Measurements from ENCODE around the gene CASS4.
"Not testable (repeated sequence)": the region's sequence is repeated elsewhere in the genome, so short reads cannot be mapped to it uniquely, and the experiment has no call there.

CASS4 gene

DNA sequence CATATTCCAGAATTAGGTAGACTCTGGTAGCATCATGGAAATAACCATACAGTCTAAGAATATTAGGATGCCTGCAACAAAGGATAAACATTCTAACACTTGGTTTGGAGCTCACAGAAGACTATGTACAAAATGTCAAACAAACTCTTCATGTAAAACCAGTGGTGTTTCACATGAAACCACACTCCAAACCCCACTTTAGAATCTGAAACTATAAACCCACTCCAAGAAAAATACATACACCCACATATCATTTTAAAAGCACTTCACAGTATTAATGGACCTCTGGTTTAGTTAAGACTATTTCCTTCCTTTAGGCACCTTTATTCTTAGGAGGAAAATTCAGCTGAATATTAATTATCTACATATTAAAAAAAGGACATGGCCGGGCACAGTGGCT, 30.6 kb upstream of the CASS4 start:
- Histone ChIP-seq H3K27ac (ENCODE audit: low read depth, low read length) (no peak overlapping the region), H3K27me3 (ENCODE audit: control insufficient read depth in 1 of 2, insufficient read depth in 2 of 2, low read length in 2 of 2) (no peaks in the 10 kb centered on the region), H3K4me3 (ENCODE audit: low read depth in 1 of 2, low read length in 2 of 2) (no peak overlapping the region), H3K9me3 (ENCODE audit: low read length) (no peaks in the 10 kb centered on the region), H3K4me1 (ENCODE audit: insufficient read depth, low read length) (no peaks in the 10 kb centered on the region), H3K36me3 (ENCODE audit: insufficient read depth, low read length) (no peaks in the 10 kb centered on the region), H3K9ac (ENCODE audit: low read length) (no peak overlapping the region)

DNA sequence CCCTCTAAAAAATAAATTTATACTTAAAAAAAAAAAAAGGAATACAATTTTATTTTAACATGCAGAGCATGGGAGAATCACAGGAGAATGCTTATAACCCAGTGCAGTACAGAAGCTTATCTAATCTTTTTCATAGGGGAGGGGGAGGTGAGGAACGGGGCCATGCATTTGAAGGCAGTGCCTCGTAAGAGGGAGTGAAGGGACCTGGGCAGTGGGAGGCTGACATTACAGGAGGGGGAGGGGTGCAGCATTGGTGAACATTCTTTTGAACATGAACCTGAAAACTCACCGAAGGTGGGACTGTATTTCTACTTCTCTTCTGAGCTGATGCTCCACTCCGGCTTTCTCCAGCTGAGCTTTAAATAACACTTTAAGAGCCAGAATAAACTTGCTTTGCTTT, 29.4 kb upstream of the CASS4 start:
- Histone ChIP-seq H3K36me3 (ENCODE audit: insufficient read depth, low read length) (no peaks in the 10 kb centered on the region), H3K4me3 (ENCODE audit: low read depth in 1 of 2, low read length in 2 of 2) (no peak overlapping the region), H3K9me3 (ENCODE audit: low read length) (no peaks in the 10 kb centered on the region), H3K4me1 (ENCODE audit: insufficient read depth, low read length) (no peaks in the 10 kb centered on the region), H3K27ac (ENCODE audit: low read depth, low read length) (no peak overlapping the region), H3K27me3 (ENCODE audit: control insufficient read depth in 1 of 2, insufficient read depth in 2 of 2, low read length in 2 of 2) (no peaks in the 10 kb centered on the region), H3K9ac (ENCODE audit: low read length) (no peak overlapping the region)

DNA sequence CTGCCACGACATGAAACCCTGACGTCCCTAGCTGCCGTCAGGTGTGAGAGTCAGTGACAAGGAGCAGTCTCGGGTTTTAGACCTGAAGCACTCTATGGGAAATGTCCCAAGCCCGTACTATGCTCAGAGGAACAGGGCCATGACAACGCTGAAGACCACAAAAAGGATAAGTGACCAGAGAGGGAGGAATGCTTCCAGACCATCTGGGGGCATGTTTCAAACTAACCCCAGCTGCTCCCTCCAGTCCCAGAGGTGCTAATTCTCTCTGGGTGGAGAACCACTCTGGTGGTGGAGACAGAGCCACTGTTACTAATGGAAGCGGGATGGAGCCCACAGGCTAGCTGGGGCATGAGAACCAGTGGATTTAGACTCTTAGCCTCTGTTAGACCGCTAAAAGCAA, 28.7 kb upstream of the CASS4 start:
- Histone ChIP-seq H3K9ac (ENCODE audit: low read length) (no peak overlapping the region), H3K4me1 (ENCODE audit: insufficient read depth, low read length) (no peaks in the 10 kb centered on the region), H3K27ac (ENCODE audit: low read depth, low read length) (no peak overlapping the region), H3K36me3 (ENCODE audit: insufficient read depth, low read length) (no peaks in the 10 kb centered on the region), H3K27me3 (ENCODE audit: control insufficient read depth in 1 of 2, insufficient read depth in 2 of 2, low read length in 2 of 2) (no peaks in the 10 kb centered on the region), H3K9me3 (ENCODE audit: low read length) (no peaks in the 10 kb centered on the region), H3K4me3 (ENCODE audit: low read depth in 1 of 2, low read length in 2 of 2) (no peak overlapping the region)

DNA sequence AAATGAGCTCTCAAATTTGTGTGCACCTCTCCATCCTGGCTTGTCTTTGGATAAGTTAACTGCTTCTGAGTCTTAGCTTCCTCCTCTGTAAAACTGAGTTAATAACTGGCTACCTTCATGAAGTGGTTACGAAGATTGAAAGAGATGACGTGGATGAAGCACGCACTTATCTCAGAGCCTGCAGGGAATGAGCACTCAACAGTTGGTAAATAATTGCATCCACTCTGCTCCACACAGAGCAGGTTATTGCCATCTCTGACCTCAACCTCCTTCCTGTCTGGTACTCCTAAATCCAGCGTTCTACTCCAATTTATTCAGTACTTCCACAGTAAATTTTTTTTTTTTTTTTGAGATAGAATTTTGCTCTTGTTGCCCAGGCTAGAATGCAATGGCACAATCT, 26.9 kb upstream of the CASS4 start:
- Histone ChIP-seq H3K4me1 (ENCODE audit: insufficient read depth, low read length) (no peaks in the 10 kb centered on the region), H3K27me3 (ENCODE audit: control insufficient read depth in 1 of 2, insufficient read depth in 2 of 2, low read length in 2 of 2) (no peaks in the 10 kb centered on the region), H3K9me3 (ENCODE audit: low read length) (no peaks in the 10 kb centered on the region), H3K36me3 (ENCODE audit: insufficient read depth, low read length) (no peaks in the 10 kb centered on the region), H3K27ac (ENCODE audit: low read depth, low read length) (no peak overlapping the region), H3K4me3 (ENCODE audit: low read depth in 1 of 2, low read length in 2 of 2) (no peak overlapping the region), H3K9ac (ENCODE audit: low read length) (no peak overlapping the region)

DNA sequence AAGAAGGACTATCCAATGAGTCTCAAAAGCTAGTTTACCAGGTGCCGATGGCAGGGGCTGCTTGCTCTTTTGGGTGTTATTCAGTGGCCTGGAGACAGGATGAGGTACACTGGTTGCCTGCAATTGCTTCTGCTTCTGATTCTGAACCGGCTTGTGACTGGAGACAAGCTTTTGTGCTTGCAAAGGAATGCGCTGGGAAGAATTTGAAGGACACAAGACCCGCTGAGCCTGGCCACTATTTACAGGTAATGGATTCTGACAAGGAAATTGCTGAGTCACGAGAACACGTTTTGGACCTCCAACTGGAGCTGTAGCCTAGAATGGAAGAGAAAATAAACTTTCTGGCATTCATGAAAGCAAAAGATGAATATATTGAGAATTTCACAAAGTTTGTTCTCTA, 25.8 kb upstream of the CASS4 start:
- Histone ChIP-seq H3K27me3 (ENCODE audit: control insufficient read depth in 1 of 2, insufficient read depth in 2 of 2, low read length in 2 of 2) (no peaks in the 10 kb centered on the region), H3K4me1 (ENCODE audit: insufficient read depth, low read length) (peaks cover 4% of the 10 kb centered on the region), H3K4me3 (ENCODE audit: low read depth in 1 of 2, low read length in 2 of 2) (no peak overlapping the region), H3K9me3 (ENCODE audit: low read length) (no peaks in the 10 kb centered on the region), H3K27ac (ENCODE audit: low read depth, low read length) (no peak overlapping the region), H3K9ac (ENCODE audit: low read length) (no peak overlapping the region), H3K36me3 (ENCODE audit: insufficient read depth, low read length) (no peaks in the 10 kb centered on the region)

DNA sequence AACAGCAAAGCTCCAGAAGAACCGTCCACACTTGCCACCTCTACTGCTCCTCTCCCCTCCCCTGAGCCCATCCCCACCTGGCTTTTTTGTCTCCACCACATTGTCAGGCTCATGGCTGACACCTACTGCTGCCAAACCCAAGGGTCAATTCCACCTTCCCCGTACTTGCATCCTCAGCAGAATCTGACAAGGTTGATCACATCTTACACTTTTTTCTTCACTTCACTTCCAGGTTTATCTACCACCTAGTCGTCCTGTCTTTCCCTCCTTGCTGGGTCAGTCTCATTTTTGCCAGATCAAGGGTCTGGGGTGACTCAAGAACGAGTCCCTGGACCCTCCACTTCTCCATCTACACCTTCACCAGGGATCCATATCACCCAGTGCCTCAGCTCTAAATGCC, 23.2 kb upstream of the CASS4 start:
- Histone ChIP-seq H3K4me1 (ENCODE audit: insufficient read depth, low read length) (peaks cover 16% of the 10 kb centered on the region), H3K4me3 (ENCODE audit: low read depth in 1 of 2, low read length in 2 of 2) (no peak overlapping the region), H3K9me3 (ENCODE audit: low read length) (no peaks in the 10 kb centered on the region), H3K9ac (ENCODE audit: low read length) (no peak overlapping the region), H3K36me3 (ENCODE audit: insufficient read depth, low read length) (no peaks in the 10 kb centered on the region), H3K27me3 (ENCODE audit: control insufficient read depth in 1 of 2, insufficient read depth in 2 of 2, low read length in 2 of 2) (no peaks in the 10 kb centered on the region), H3K27ac (ENCODE audit: low read depth, low read length) (no peak overlapping the region)

DNA sequence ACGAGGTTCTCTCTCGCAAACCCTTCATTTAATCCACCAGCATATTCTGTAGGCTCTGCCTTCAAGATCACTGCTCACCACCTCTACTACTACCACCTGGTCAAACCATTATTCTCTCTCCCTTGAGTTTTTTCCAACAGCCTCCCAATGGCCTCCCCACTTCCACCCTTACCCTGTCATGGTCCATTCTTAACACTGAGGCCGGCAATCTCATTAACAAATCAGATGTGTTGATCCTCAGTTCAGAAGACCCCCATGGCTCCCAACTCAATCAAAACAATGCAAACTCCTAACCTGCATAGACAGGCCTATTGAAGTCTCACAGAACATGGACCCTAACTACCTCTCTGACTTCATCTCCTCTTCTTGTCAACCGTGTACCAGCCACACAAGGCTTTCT, 22.3 kb upstream of the CASS4 start:
- Histone ChIP-seq H3K36me3 (ENCODE audit: insufficient read depth, low read length) (no peaks in the 10 kb centered on the region), H3K9me3 (ENCODE audit: low read length) (no peaks in the 10 kb centered on the region), H3K4me1 (ENCODE audit: insufficient read depth, low read length) (peaks cover 18% of the 10 kb centered on the region), H3K4me3 (ENCODE audit: low read depth in 1 of 2, low read length in 2 of 2) (no peak overlapping the region), H3K27me3 (ENCODE audit: control insufficient read depth in 1 of 2, insufficient read depth in 2 of 2, low read length in 2 of 2) (no peaks in the 10 kb centered on the region), H3K9ac (ENCODE audit: low read length) (no peak overlapping the region), H3K27ac (ENCODE audit: low read depth, low read length) (no peak overlapping the region)

DNA sequence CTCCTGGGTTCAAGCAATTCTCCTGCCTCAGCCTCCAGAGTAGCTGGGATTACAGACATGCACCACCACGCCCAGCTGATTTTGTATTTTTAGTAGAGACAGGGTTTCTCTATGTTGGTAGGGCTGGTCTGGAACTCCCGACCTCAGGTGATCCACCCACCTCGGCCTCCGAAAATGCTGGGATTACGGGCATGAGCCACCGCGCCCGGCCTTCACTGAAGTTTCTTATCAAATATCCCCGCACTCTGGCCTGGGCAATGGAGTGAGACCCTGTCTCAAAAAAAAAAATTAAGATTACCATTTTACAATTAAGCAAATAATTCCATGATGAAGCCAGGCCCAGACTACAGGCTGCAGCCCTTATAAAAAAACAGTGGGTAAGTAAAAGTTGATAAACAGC, 21.7 kb upstream of the CASS4 start:
- H3K9ac ChIP-seq (ENCODE audit: low read length); H3K4me3 ChIP-seq (ENCODE audit: low read depth in 1 of 2, low read length in 2 of 2); H3K36me3 ChIP-seq (ENCODE audit: insufficient read depth, low read length); H3K27me3 ChIP-seq (ENCODE audit: control insufficient read depth in 1 of 2, insufficient read depth in 2 of 2, low read length in 2 of 2); H3K27ac ChIP-seq (ENCODE audit: low read depth, low read length); H3K9me3 ChIP-seq (ENCODE audit: low read length): not testable (repeated sequence)
- H3K4me1 ChIP-seq (ENCODE audit: insufficient read depth, low read length): peaks cover 18% of the 10 kb centered on the region

DNA sequence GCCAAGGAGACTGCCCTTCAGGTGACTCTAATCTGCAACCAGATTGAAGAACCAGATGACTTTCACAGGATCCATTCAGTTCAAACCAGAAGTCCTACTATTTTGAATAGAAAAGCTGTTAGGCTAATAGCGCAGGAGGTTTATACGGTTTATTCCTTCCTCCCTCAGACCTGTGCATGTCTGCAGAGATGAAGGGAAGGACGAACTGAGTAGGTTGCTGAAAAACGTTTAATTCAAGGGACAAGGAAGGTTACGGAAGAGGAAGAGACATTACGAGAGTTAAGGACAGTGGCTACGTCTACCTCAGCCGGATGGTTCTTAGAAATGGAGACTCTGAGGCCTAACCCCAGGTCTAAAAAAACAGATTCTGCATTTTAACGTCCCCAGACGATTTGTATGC, 21.0 kb upstream of the CASS4 start:
- H3K9ac ChIP-seq (ENCODE audit: low read length): no peak overlapping the region
- no peak overlapping the region for H3K27ac ChIP-seq (ENCODE audit: low read depth, low read length)

DNA sequence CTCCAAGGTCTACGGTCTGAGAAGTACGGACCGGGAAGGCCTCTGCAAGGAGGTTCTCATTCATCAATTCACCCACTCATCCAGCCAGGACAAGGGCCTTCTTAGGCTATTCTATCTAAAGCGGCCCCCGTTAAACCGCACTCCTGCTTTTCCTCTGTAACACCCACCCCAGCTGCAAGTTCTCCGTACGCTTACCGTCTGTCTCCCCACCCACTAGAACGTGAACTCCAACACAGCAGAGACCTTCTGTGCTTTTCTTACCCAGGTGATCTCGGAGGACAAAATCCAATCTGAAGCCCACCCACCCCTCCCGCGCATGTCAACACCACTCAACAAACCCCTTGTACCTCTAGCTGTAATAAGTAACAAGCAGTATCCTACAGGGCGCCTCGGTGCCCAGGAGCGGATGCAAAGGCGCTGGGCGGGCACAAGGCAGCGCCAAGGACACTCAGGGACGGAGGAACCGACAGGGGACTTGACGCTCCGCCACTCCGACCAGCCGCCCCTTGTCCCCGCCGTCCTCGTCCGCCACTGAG, 20.4 kb upstream of the CASS4 start:
- H3K4me3 ChIP-seq (ENCODE audit: low read depth in 1 of 2, low read length in 2 of 2): peak overlapping the region; percentile 96 to 98
- peaks cover 18% of the 10 kb centered on the region for H3K4me1 ChIP-seq (ENCODE audit: insufficient read depth, low read length)
- peaks cover 12% of the 10 kb centered on the region for H3K36me3 ChIP-seq (ENCODE audit: insufficient read depth, low read length)
- H3K27me3 ChIP-seq (ENCODE audit: control insufficient read depth in 1 of 2, insufficient read depth in 2 of 2, low read length in 2 of 2): no peaks in the 10 kb centered on the region
- H3K27ac ChIP-seq (ENCODE audit: low read depth, low read length): peak overlapping the region; percentile 95
- peak overlapping the region; percentile 91 for H3K9ac ChIP-seq (ENCODE audit: low read length)
- no peaks in the 10 kb centered on the region for H3K9me3 ChIP-seq (ENCODE audit: low read length)

More for the DNA sequence above, 21.0 kb upstream of the CASS4 start:
- H3K4me3 ChIP-seq (ENCODE audit: low read depth in 1 of 2, low read length in 2 of 2): peak overlapping the region; percentile 96 to 98
- peaks cover 18% of the 10 kb centered on the region for H3K4me1 ChIP-seq (ENCODE audit: insufficient read depth, low read length)
- no peaks in the 10 kb centered on the region for H3K9me3 ChIP-seq (ENCODE audit: low read length)
- peaks cover 6% of the 10 kb centered on the region for H3K36me3 ChIP-seq (ENCODE audit: insufficient read depth, low read length)
- no peaks in the 10 kb centered on the region for H3K27me3 ChIP-seq (ENCODE audit: control insufficient read depth in 1 of 2, insufficient read depth in 2 of 2, low read length in 2 of 2)

DNA sequence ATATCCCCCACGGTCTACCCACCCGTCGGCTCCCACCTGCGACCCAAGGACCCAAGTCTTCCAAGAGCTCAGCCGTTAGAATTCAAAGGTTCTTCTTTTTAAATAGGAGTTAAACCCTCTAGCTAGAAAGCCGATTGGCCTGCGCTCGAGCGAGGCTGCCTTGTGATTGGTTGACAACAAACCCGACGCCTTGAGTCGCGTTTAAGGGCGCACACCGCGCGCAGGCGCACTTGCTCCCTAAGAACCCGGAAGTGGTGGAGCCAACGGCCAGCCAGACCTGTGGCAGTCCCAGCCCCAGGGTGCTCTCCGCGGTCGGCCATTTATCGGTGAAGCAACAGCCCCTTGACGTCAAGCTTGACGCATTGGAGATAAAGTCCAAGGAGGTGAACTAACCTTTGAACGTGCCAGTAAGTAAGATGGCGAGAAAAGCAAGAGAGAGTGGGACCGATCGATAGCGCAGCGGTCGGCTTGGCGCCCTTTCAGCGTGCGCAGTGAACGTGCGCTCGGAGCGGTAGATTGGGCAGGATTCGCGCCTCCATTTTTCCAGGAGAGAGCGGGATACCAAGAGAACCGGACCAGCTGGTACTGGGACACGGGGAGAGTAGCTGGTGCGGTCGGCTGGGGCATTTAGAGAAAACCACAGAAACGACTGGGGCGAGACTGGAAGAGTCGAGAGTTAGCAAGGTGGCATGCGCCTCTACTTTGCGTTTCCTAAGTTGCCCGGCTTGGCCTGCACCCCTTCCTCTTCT, 19.8 kb upstream of the CASS4 start, which contains the start of the genes AURKA and CSTF1:
TSS of gene AURKA (minus strand) at position 84 of the 749 bp plus-strand sequence. CDS start 4,018 bp downstream, outside the sequence.
TSS of gene CSTF1 (plus strand) at position 514 of the 749 bp plus-strand sequence. CDS start 2,908 bp downstream, outside the sequence.
- peaks cover 18% of the 10 kb centered on the region for H3K4me1 ChIP-seq (ENCODE audit: insufficient read depth, low read length)
- H3K27ac ChIP-seq (ENCODE audit: low read depth, low read length): peak within 1 kb of the TSS; percentile 95
- H3K9me3 ChIP-seq (ENCODE audit: low read length): no peaks in the 10 kb centered on the region
- peak within 1 kb of the TSS; percentile 91 for H3K9ac ChIP-seq (ENCODE audit: low read length)
- H3K27me3 ChIP-seq (ENCODE audit: control insufficient read depth in 1 of 2, insufficient read depth in 2 of 2, low read length in 2 of 2): no peaks in the 10 kb centered on the region
- H3K4me3 ChIP-seq (ENCODE audit: low read depth in 1 of 2, low read length in 2 of 2): peak within 1 kb of the TSS; percentile 96 to 98
- H3K36me3 ChIP-seq (ENCODE audit: insufficient read depth, low read length): peaks cover 19% of the 10 kb centered on the region

All from muscle layer of colon (tissue), 2 donors.